IMR-90 (cell line): ENCODE results near the gene SRSF5.

Experiments used
- CTCF ChIP-seq: conservative IDR thresholded peaks from 2 replicates; pipeline ENCODE4 v1.5.1; 2012; ENCODE audit warnings: mild to moderate bottlenecking, low read depth, low read length, improper control_type of control experiment
- MAZ ChIP-seq: IDR thresholded peaks from 2 replicates; pipeline ENCODE4 v1.6.1; 2012; ENCODE audit warnings: low read depth, mild to moderate bottlenecking, low read length, improper control_type of control experiment, moderate library complexity, borderline replicate concordance
- POLR2A ChIP-seq: IDR thresholded peaks from 2 replicates; pipeline ENCODE4 v1.6.1; 2012; ENCODE audit warnings: mild to moderate bottlenecking, low read depth, low read length

- TF ChIP-seq CTCF, result no peak
- no peak; the same call in none of the 2 replicates for TF ChIP-seq POLR2A
- no peak for TF ChIP-seq MAZ
Observed at GRCh38 chr14:69775012-69775411, 8.1 kb downstream of the SRSF5 start.
